ENCODE measurements around the gene TNRC18. TPM values are rescaled to one million over a fixed set of nuclear protein-coding genes. Genes with fewer than 3 reads are reported as not detected.

TNRC18 gene
- total and polyA plus RNA-seq, 4 donors, result 2.3 to 37.1 (median 20.4) TPM

DNA sequence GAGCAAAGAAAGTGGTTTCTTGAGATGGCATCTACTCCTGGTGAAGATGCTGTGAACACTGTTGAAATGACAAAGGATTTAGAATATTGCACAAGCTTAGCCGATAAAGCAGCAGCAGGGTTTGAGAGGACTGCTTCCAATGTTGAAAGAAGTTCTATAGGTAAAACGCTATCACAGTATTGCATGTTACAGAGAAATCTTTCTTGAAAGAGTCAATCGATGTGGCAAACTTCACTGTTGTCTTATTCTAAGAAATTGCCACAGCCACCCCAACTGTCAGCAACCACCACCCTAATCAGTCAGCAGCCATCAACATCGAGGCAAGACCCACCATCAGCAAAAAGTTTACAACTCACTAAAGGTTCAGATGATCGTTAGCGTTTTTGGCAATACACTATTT lies 81.0 kb downstream of the TNRC18 start:
- Histone ChIP-seq H3K36me3 (ENCODE audit: control insufficient read depth in 4 of 4, insufficient read depth in 3 of 4, low read depth in 1 of 4, low read length in 3 of 4) (peaks cover 14 to 60% (median 31%) of the 10 kb centered on the region in 4 donors), H3K27ac (ENCODE audit: low read depth in 1 of 2, low read length in 2 of 2) (no peak overlapping the region), H3K9ac (ENCODE audit: low read depth in 1 of 2, low read length in 2 of 2) (no peak overlapping the region), H3K4me1 (ENCODE audit: control insufficient read depth in 4 of 4, insufficient read depth in 4 of 4, low read length in 3 of 4) (no peaks in the 10 kb centered on the region), H3K4me3 (ENCODE audit: low read depth in 1 of 3, low read length in 3 of 3) (no peak overlapping the region), H3K9me3 (ENCODE audit: control insufficient read depth in 4 of 4, low read length in 3 of 4) (no peaks in the 10 kb centered on the region), H3K27me3 (ENCODE audit: control insufficient read depth in 4 of 4, insufficient read depth in 4 of 4, low read length in 3 of 4) (no peaks in the 10 kb centered on the region)
- no peak for DNase-seq (ENCODE audit: low spot score)
- 96% methylated on average over 6 of the region's 6 CpGs for WGBS
- TF ChIP-seq RXRA (IDR thresholded peaks at IDR 0.05), result no peak
- TF ChIP-seq ZBTB33 (IDR thresholded peaks at IDR 0.05), result no peak
- no peak for TF ChIP-seq JUND (IDR thresholded peaks at IDR 0.05)
- no peak for TF ChIP-seq GABPA (IDR thresholded peaks at IDR 0.05 in 1 of 2, conservative IDR thresholded peaks at IDR 0.05 in 1 of 2)
- no peak for TF ChIP-seq RAD21 (IDR thresholded peaks at IDR 0.05)
- no peak for TF ChIP-seq HNF4A (conservative IDR thresholded peaks at IDR 0.05)
- TF ChIP-seq, protein P1, sequence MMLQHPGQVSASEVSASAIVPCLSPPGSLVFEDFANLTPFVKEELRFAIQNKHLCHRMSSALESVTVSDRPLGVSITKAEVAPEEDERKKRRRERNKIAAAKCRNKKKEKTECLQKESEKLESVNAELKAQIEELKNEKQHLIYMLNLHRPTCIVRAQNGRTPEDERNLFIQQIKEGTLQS (IDR thresholded peaks at IDR 0.05), result no peak
- TF ChIP-seq TAF1 (conservative IDR thresholded peaks at IDR 0.05), result no peak
- no peak for TF ChIP-seq YY1 (IDR thresholded peaks at IDR 0.05)
- TF ChIP-seq, protein P2, sequence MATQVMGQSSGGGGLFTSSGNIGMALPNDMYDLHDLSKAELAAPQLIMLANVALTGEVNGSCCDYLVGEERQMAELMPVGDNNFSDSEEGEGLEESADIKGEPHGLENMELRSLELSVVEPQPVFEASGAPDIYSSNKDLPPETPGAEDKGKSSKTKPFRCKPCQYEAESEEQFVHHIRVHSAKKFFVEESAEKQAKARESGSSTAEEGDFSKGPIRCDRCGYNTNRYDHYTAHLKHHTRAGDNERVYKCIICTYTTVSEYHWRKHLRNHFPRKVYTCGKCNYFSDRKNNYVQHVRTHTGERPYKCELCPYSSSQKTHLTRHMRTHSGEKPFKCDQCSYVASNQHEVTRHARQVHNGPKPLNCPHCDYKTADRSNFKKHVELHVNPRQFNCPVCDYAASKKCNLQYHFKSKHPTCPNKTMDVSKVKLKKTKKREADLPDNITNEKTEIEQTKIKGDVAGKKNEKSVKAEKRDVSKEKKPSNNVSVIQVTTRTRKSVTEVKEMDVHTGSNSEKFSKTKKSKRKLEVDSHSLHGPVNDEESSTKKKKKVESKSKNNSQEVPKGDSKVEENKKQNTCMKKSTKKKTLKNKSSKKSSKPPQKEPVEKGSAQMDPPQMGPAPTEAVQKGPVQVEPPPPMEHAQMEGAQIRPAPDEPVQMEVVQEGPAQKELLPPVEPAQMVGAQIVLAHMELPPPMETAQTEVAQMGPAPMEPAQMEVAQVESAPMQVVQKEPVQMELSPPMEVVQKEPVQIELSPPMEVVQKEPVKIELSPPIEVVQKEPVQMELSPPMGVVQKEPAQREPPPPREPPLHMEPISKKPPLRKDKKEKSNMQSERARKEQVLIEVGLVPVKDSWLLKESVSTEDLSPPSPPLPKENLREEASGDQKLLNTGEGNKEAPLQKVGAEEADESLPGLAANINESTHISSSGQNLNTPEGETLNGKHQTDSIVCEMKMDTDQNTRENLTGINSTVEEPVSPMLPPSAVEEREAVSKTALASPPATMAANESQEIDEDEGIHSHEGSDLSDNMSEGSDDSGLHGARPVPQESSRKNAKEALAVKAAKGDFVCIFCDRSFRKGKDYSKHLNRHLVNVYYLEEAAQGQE (IDR thresholded peaks at IDR 0.05), result no peak

GRCh38 chr7:5339955-5340354 lies 83.7 kb downstream of the TNRC18 start:
- TF ChIP-seq TAF1 (conservative IDR thresholded peaks at IDR 0.05) (no peak), SP1 (IDR thresholded peaks at IDR 0.05) (no peak), JUND (IDR thresholded peaks at IDR 0.05) (no peak), GABPA (IDR thresholded peaks at IDR 0.05 in 1 of 2, conservative IDR thresholded peaks at IDR 0.05 in 1 of 2) (no peak), RXRA (IDR thresholded peaks at IDR 0.05) (no peak), ZBTB33 (IDR thresholded peaks at IDR 0.05) (no peak), YY1 (IDR thresholded peaks at IDR 0.05) (no peak), HNF4G (IDR thresholded peaks at IDR 0.05) (no peak), HNF4A (conservative IDR thresholded peaks at IDR 0.05) (no peak), NR2F2 (IDR thresholded peaks at IDR 0.05) (no peak), EGR1 (IDR thresholded peaks at IDR 0.05; ENCODE audit: low read depth in 2 of 2) (no peak)
- TF ChIP-seq, protein P3, sequence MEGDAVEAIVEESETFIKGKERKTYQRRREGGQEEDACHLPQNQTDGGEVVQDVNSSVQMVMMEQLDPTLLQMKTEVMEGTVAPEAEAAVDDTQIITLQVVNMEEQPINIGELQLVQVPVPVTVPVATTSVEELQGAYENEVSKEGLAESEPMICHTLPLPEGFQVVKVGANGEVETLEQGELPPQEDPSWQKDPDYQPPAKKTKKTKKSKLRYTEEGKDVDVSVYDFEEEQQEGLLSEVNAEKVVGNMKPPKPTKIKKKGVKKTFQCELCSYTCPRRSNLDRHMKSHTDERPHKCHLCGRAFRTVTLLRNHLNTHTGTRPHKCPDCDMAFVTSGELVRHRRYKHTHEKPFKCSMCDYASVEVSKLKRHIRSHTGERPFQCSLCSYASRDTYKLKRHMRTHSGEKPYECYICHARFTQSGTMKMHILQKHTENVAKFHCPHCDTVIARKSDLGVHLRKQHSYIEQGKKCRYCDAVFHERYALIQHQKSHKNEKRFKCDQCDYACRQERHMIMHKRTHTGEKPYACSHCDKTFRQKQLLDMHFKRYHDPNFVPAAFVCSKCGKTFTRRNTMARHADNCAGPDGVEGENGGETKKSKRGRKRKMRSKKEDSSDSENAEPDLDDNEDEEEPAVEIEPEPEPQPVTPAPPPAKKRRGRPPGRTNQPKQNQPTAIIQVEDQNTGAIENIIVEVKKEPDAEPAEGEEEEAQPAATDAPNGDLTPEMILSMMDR (IDR thresholded peaks at IDR 0.05; ENCODE audit: low read depth, low read length, missing input control), result no peak
- TF ChIP-seq, protein P4, sequence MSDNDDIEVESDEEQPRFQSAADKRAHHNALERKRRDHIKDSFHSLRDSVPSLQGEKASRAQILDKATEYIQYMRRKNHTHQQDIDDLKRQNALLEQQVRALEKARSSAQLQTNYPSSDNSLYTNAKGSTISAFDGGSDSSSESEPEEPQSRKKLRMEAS (IDR thresholded peaks at IDR 0.05), result no peak
- TF ChIP-seq, protein P2 (IDR thresholded peaks at IDR 0.05), result no peak
- Histone ChIP-seq H3K9me3 (ENCODE audit: control insufficient read depth in 4 of 4, low read length in 3 of 4) (no peaks in the 10 kb centered on the region), H3K9ac (ENCODE audit: low read depth in 1 of 2, low read length in 2 of 2) (no peak overlapping the region), H3K4me1 (ENCODE audit: control insufficient read depth in 4 of 4, insufficient read depth in 4 of 4, low read length in 3 of 4) (no peaks in the 10 kb centered on the region), H3K4me3 (ENCODE audit: low read depth in 1 of 3, low read length in 3 of 3) (no peak overlapping the region), H3K36me3 (ENCODE audit: control insufficient read depth in 4 of 4, insufficient read depth in 3 of 4, low read depth in 1 of 4, low read length in 3 of 4) (peaks cover 21 to 65% (median 34%) of the 10 kb centered on the region in 4 donors), H3K27ac (ENCODE audit: low read depth in 1 of 2, low read length in 2 of 2) (no peak overlapping the region), H3K27me3 (ENCODE audit: control insufficient read depth in 4 of 4, insufficient read depth in 4 of 4, low read length in 3 of 4) (no peaks in the 10 kb centered on the region)
- 84% methylated on average over 2 of the region's 2 CpGs for WGBS
- DNase-seq (ENCODE audit: low spot score), result no peak

Data from liver (tissue), 9 donors.